HG03432 (cell line): ENCODE measurements around the gene DHCR24.
"Not testable (repeated sequence)": the region's sequence is repeated elsewhere in the genome, so short reads cannot be mapped to it uniquely, and the experiment has no call there.

ENCODE experiments used
- ATAC-seq: cut with Tn5 transposase; IDR thresholded peaks from one replicate; pipeline ENCODE4 v1.9.1; 2021; ENCODE audit warnings: mild to moderate bottlenecking, moderate library complexity; ENCODE audit not compliant: unreplicated experiment

The DHCR24 gene

GRCh38 chr1:54888080-54888733 lies 1.2 kb upstream of the DHCR24 start:
- ATAC-seq = no peak

DNA sequence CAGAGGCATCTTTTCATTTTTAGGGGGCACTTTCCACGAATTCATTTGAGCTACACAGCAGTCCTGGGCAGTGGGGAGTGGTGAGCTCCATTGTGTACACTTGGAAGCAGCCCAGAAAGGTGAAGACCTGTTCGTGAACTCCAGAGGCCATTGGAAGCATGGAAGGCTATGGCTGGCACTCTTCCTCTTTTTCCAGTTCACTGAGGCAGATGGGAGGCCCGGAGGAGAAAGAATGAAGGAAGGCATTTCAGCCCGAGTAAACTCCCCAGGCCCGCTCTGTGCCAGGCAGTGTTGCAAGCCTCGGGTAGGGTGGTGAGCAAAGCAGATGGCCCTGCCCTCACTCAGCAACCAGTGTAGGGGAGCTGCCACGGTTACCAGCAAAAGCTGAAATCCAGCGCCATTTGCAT lies 673 bp upstream of the DHCR24 start:
- ATAC-seq = no peak

- no peak for ATAC-seq
Measured at GRCh38 chr1:54885807-54886723, 930 bp downstream of the DHCR24 start.

DNA sequence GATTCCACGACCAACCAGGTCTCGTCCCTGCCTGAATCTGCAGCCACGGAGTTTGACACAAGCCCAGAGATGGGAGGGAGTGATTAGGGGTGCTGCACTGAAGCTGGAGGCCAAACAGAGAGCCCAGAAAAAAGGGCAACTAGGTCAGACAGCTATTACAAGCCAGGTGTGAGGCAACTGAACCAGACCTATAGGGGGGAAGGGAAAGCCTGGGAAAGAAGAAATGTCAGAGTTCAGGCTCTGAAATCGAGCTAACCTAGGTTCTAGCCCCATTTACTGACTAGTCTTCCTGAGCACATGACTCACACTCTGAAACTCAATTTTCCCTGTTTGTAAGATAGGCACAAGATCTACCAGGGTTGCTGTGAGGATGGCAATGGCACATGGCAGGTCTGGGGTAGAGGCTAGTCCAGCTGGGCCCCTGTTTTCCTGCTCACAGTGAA lies 1.7 kb downstream of the DHCR24 start:
- no peak for ATAC-seq

DNA sequence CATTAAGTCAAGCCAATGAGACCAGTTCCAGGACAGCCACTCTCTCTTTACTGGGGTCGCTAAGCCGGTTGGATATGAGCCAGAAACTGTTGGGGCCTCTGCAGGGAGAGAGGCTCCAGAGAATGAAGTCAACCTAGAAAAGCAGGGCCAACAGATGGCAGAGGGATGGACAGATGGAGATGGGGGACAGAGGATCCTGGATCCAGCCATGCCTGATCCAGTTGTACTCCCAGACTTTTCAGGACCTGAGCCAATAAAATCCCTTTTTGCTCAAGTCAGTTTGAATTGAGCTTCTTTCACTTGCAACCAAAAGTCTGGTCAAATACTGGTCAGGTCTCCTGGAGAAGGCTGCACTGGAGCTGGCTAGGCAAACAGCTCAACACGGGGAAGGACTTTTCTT lies 2.2 kb downstream of the DHCR24 start:
- ATAC-seq = no peak

DNA sequence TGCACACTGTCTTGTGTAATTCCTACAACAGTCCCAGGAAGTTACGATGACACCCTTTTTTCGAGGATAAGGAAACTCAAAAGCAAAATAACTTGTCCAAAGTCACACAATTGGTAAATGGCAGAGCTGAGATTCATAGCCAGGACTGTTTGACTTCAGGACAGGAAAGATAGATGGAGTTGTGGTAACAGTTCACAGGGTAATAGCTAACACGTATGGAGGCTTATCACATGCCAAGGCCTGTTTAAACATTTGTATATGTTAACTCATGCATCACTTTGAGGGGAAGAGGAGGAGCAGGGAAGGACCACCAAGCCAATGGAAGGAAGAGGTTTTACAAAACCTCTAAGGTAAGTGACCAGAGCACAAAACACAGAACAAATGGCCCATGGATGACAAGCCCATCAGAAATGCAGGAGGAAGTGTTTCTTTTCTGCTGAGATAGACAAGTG lies 2.8 kb downstream of the DHCR24 start:
- ATAC-seq = no peak

DNA sequence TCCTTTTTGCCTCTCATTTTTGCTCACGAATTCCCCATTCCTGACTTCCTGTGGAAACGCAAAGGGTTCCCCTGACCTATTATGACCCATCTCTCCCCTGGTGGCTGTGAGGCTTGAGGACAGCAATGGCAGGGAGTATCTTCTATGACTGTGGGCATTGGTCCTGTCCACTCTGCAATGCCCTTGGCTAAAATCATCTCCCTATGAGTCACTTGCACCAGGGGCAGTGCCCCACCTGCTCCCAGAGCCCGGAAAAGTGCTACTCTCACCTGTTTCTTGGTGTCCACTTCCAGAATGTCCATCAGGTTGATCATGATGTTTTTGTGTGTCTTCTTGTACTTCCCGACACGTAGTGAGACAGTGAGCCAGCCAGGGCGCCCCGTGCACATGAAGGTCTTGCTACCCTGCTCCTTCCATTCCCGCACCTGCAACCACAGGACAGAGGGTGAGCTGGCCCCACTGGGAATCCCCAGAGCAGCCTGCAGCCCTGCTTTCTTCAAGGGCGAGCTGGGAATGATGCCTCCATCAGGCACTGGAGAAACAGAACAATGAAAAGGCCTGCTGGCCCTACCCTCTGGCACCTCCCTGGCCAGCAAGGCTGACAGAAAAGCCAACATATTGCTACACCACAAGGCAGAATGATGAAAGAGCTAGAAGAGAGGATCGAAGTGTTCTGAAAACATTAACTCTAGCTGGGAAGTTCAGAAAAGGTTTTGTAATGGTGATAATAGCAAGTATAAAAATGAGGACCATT lies 3.5 kb downstream of the DHCR24 start:
- no peak for ATAC-seq

GRCh38 chr1:54882519-54882918 lies 4.5 kb downstream of the DHCR24 start:
- ATAC-seq = no peak

GRCh38 chr1:54881604-54882003 lies 5.4 kb downstream of the DHCR24 start:
- ATAC-seq = not testable (repeated sequence)

- ATAC-seq = no peak
Measured at GRCh38 chr1:54879872-54880271, 7.1 kb downstream of the DHCR24 start.

DNA sequence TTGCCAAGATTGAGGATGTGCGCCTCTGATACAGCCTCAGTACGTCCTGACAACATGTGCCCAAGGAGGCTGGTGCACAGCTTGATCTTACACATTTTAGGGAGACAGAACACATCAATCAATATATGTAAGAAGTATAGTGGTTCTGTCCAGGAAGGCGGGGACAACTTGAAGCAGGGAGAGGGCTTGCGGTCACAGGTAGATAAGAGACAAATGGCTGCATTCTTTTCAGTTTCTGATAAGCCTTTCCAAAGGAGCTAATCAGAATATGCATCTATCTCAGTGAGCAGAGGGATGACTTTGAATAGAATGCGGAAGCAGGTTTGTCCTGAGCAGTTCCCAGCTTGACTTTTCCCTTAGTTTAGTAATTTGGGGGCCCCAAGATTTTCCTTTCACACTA lies 10.2 kb downstream of the DHCR24 start:
- ATAC-seq = no peak

GRCh38 chr1:54875000-54875399 lies 12.0 kb downstream of the DHCR24 start:
- ATAC-seq = no peak

- no peak for ATAC-seq
Measured at GRCh38 chr1:54874079-54874830, 12.7 kb downstream of the DHCR24 start.

- no peak for ATAC-seq
Measured at GRCh38 chr1:54872036-54872331, 15.0 kb downstream of the DHCR24 start.

- no peak for ATAC-seq
Measured at GRCh38 chr1:54871275-54872035, 15.5 kb downstream of the DHCR24 start.

DNA sequence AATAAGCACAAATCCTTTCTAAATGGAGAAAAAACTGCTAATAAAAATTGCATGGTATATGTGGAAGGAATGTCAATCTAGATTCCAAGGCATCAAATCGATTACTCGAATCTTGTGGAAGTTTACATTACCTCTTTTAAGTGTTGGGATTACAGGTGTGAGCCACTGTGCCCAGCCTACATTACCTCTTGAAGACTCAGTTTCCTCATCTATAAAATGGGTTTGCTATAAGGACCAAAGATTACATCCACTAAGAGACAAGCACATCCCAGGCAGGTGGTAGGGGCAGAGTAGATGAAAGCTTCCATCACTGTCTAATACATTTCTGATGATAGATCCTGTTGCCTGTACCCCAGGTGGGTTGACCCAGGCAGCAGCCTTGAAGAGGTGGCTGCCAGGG lies 16.1 kb downstream of the DHCR24 start:
- no peak for ATAC-seq

DNA sequence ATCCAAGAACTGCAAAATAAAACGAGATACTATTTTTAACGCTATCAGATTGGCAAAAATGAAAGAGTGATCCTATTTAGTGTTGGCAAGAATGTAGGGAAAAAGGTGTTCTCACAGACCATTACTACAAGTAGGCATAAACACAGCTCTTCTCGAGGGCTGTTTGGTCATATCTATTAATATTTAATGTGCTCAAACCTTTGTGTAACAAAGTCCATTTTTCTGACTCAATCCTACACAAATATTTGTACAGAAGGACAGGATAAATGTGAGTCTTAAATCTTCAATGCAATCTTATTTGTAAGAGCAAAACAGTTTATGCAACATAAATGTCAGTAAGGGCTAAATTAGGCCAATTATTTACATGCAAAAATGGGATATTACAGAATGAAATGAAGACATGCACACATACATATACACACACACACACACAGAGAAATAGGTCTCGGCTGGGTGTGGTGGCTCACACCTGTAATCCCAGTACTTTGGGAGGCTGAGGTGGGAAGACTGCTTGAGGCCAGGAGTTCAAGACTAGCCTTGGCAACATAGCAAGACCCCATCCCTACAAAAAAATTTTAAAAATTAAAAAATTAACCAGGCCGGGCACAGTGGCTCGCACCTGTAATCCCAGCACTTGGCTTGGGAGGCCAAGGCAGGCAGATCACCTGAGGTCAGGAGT lies 17.7 kb downstream of the DHCR24 start:
- ATAC-seq = no peak

DNA sequence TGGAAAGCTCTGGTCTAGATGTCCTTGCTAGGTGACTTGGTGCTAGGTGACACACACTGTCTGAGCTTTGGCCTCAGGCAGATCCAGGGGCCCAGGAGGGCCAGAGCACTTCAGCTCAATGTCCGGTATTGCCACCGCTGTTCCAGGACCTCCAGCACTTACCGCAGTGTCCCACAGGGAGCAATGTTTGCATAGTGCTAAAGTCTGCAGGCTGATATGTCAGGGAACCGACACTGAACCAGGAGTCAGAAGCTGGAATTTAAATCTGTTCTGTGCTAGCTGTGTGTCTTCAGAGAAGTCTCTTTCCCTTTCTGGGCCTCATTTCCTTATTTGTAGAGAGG lies 19.3 kb downstream of the DHCR24 start:
- no peak for ATAC-seq

DNA sequence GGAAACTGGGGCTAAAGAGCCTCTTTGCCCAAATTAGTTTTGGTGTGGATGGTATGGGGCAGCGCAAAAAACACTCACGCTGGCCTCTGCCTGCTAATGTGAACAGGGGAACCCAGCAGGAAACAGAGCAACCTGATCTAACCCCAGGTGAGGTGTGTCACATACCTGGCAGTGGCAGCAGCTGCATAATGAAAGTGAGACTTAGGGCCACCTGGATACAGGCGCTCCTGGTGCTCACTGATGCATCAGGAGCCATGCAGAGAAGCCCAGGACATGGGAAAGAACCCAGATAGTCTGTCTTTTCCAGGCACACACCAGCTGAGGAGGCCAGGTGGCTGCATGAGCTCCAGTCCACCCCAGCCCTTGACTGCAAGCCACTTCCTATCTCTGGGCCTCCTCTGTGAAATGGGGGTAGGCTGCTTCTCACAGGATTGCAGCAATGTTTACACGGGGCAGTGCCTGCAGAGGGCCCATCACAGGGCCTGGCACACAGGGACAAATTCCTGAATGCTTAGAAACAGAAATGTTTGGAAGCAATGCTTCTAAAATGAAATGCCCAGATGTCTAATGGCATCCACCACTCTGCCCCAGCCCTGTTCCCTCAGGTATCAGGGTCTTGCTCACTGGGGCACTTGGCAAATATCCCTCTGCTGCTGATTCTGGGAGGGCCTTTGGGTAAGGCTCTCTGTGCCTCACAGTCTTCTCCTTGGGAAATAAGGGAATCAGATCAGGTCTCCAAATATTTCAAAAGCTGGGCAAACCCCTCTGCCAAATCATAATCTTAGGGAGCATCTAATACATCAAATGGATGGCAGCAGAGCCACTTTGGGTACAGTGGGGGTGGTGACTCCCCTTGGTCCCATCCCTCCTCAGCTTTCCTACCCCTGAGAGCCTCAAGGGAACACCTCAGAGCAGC lies 19.9 kb downstream of the DHCR24 start:
- ATAC-seq = no peak
